Activated CD4-positive, alpha-beta T cell treated with anti-CD3 and anti-CD28 coated beads, Interleukin-10, Interleukin-2, amounts not matched to agents 100 ng/mL and 50 ng/mL, durations not matched to agents 16 hours and 8 hours (primary cell): ENCODE data around the gene CHST3.

Source experiments
- DNase-seq: peaks from one replicate; pipeline ENCODE4 v3.0.0-alpha.2; 2020

Gene CHST3

DNA sequence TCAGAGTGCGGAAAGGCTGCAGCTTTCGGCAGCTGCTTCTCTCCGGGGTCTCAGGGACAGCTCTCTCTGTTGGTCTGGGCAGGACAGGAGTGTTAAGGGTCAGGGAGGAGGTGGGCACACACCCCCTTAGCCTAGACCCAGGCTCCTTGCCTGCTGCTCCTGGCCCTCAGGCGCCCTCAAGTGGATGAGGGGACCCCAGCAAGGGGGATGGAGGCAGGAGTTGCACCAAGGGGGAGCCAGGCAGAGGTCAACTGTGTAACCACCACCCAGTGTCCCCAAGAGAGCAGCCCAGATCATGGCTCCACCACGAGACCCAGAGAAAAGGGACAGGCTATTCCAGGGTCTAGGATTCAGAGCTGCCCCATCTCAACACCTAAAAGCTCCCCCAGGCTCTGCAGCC, 97.3 kb downstream of the CHST3 start:
- no peak for DNase-seq

DNA sequence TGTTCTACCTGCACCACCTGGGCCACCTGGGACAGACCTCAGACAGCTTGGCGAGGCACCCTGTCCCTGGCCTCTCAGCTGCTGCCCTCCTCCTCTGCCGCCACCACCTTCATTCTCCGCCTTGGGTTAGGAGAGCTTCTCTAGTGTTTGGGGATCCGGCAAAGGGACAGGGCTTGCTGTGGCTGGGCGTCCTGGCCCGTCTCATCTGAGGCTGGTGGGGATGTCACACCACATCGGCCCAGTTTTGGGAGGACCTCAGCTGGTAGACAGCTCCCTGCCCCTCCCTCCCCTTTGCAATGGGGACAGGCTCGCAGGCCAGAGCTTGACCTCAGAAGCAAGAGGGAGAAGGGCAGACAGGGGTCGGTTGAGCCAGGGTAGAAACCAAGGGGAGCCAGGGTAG, 97.7 kb downstream of the CHST3 start:
- DNase-seq = no peak

DNA sequence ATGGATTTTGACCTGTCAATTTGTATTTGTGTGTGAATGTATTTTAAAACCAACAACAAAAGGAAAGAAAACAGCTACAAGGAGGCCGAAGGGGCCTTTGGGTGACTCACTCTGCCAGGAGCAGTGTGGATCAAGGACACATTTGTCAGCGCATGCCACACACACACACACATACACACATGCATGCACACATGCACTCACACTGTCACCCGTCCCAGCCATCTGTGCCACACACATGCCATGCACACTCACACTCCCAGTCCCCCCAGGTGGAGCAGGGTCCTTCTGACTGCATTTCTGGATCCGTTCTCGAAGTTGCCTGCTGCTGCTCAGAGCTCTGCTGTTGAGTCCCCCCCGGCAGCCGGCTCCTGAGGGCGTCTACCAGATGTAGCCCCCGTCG, 98.2 kb downstream of the CHST3 start:
- no peak for DNase-seq
